IPS-NIHi11 (cell line): ENCODE data around the gene TOX3.

Source experiments
- DNase-seq: peaks from one replicate; pipeline ENCODE4 v3.0.0; 2012; ENCODE audit warnings: mixed read lengths, low spot score

Gene TOX3

GRCh38 chr16:52563767-52564611, 17.0 kb upstream of the TOX3 start:
- no peak for DNase-seq

GRCh38 chr16:52562770-52563169, 15.8 kb upstream of the TOX3 start:
- DNase-seq: no peak

- DNase-seq: no peak
These were observed 15.2 kb upstream of the TOX3 start for GRCh38 chr16:52561910-52562741.

- no peak for DNase-seq
These were observed 11.5 kb upstream of the TOX3 start for GRCh38 chr16:52558448-52558847.

- DNase-seq: no peak
These were observed 10.3 kb upstream of the TOX3 start for GRCh38 chr16:52557236-52557635.

GRCh38 chr16:52556083-52556482, 9.1 kb upstream of the TOX3 start:
- no peak for DNase-seq

- no peak for DNase-seq
These were observed 8.6 kb upstream of the TOX3 start for GRCh38 chr16:52555572-52555971.

- DNase-seq: no peak
These were observed 7.4 kb upstream of the TOX3 start for GRCh38 chr16:52554334-52554733.

GRCh38 chr16:52553322-52553721, 6.4 kb upstream of the TOX3 start:
- no peak for DNase-seq

- no peak for DNase-seq
These were observed 5.7 kb upstream of the TOX3 start for GRCh38 chr16:52552643-52553042.

- DNase-seq: peak; percentile 34
These were observed 2.2 kb upstream of the TOX3 start for GRCh38 chr16:52549011-52549692.

GRCh38 chr16:52548261-52549010, 1.5 kb upstream of the TOX3 start:
- peak; percentile 33 for DNase-seq

- DNase-seq: no peak
These were observed 882 bp upstream of the TOX3 start for GRCh38 chr16:52547834-52548215.

GRCh38 chr16:52546291-52547003, 496 bp downstream of the TOX3 start:
- DNase-seq: peak; percentile 37

- DNase-seq: no peak
These were observed 1.1 kb downstream of the TOX3 start for GRCh38 chr16:52545898-52546266.

GRCh38 chr16:52545222-52545897, 1.6 kb downstream of the TOX3 start:
- DNase-seq: peak; percentile 29

- DNase-seq: no peak
These were observed 2.2 kb downstream of the TOX3 start for GRCh38 chr16:52544703-52545102.

- DNase-seq: no peak
These were observed 3.3 kb downstream of the TOX3 start for GRCh38 chr16:52543654-52544053.

- DNase-seq: no peak
These were observed 6.0 kb downstream of the TOX3 start for GRCh38 chr16:52540910-52541309.

- no peak for DNase-seq
These were observed 7.8 kb downstream of the TOX3 start for GRCh38 chr16:52539191-52539590.

- DNase-seq: no peak
These were observed 8.4 kb downstream of the TOX3 start for GRCh38 chr16:52538511-52538910.
